B cell (primary cell): ENCODE results near the gene LRRC66. TPM values are rescaled to one million over a fixed set of nuclear protein-coding genes. Genes with fewer than 3 reads are reported as not detected.

Experiments
- ATAC-seq: fragments of 200-7000 bp; cut with Tn5 transposase; one replicate; pipeline ENCODE4 v1.10.0; 2021; ENCODE audit warnings: low read depth, mild to moderate bottlenecking, moderate number of reproducible peaks, moderate library complexity
- CTCF ChIA-PET: fragments of 350-600 bp; sonication (Branson Sonifier 250); formaldehyde crosslinking; loops from one replicate; lab custom pipeline; 2021; ENCODE audit warnings: antibody characterized with exemption, inconsistent platforms; lab: Charles Lee
- POLR2A ChIA-PET: fragments of 350-600 bp; sonication (Branson Sonifier 250); formaldehyde crosslinking; loops from one replicate; lab custom pipeline; 2021; ENCODE audit warnings: antibody characterized with exemption; lab: Charles Lee
- DNase-seq: peaks from one replicate; pipeline ENCODE4 v3.0.0; 2013
- H2AFZ ChIP-seq: 2 replicates; pipeline ENCODE4 v1.6.1; 2012; ENCODE audit warnings: mild to moderate bottlenecking, low read depth, low read length; ENCODE audit not compliant: insufficient read depth, poor library complexity, severe bottlenecking
- H3K27ac ChIP-seq, 2 donors: 1 replicate in 1 of 2; 2 replicates in 1 of 2; pipeline ENCODE4 v1.5.1; 2012 to 2013; ENCODE audit warnings: low read length in 2 of 2, mild to moderate bottlenecking in 2 of 2, moderate library complexity in 1 of 2
- H3K27me3 ChIP-seq, 4 experiments: fragments of 200-600 bp in 1 of 4; sonication (generic) in 1 of 4; replicated peaks in 1 of 4; 1 replicate in 2 of 4; 2 replicates in 2 of 4; pipeline versions ENCODE4 v1.6.1 to v1.7.0; 2013 to 2016; ENCODE audit warnings: low read length in 3 of 4, mild to moderate bottlenecking in 2 of 4, mixed read lengths in 1 of 4, moderate library complexity in 1 of 4; ENCODE audit not compliant: insufficient read depth in 4 of 4, control insufficient read depth in 3 of 4; ENCODE audit errors: control extremely low read depth in 1 of 4
- H3K36me3 ChIP-seq, 2 experiments: replicated peaks in 1 of 2; 1 replicate in 1 of 2; 2 replicates in 1 of 2; pipeline versions ENCODE4 v1.6.1 to v1.7.1; 2013; ENCODE audit warnings: low read length in 1 of 2; ENCODE audit not compliant: insufficient read depth in 2 of 2, control insufficient read depth in 1 of 2; ENCODE audit errors: control extremely low read depth in 1 of 2, extremely low read depth in 1 of 2
- H3K4me1 ChIP-seq, 2 donors: fragments of 200-600 bp in 1 of 2; sonication (generic) in 1 of 2; 1 replicate in 1 of 2; 2 replicates in 1 of 2; pipeline versions ENCODE4 v1.5.1 to v1.6.1; 2013 to 2017; ENCODE audit warnings: low read length in 2 of 2; ENCODE audit not compliant: control insufficient read depth in 2 of 2, insufficient read depth in 2 of 2
- H3K4me2 ChIP-seq: replicated peaks from 2 replicates; pipeline ENCODE3; 2012; ENCODE audit warnings: mild to moderate bottlenecking, low read depth, low read length; ENCODE audit not compliant: poor library complexity, severe bottlenecking
- H3K4me3 ChIP-seq, 5 experiments: fragments of 200-600 bp in 1 of 5; sonication (generic) in 1 of 5; 1 replicate in 3 of 5; 2 replicates in 2 of 5; pipeline versions ENCODE4 v1.5.1 to v1.7.0; 2011 to 2016; ENCODE audit warnings: low read length in 4 of 5, mild to moderate bottlenecking in 4 of 5, low read depth in 2 of 5, control low read depth in 1 of 5, moderate library complexity in 1 of 5; ENCODE audit not compliant: insufficient read depth in 1 of 5; ENCODE audit errors: control extremely low read depth in 1 of 5, extremely low read depth in 1 of 5
- H3K79me2 ChIP-seq: fragments of 200-600 bp; sonication (generic); one replicate; pipeline ENCODE4 v1.6.0; 2016; ENCODE audit warnings: low read length; ENCODE audit not compliant: control insufficient read depth, insufficient read depth
- H3K9ac ChIP-seq: fragments of 200-600 bp; sonication (generic); 2 replicates; pipeline ENCODE4 v1.6.1; 2017; ENCODE audit warnings: mild to moderate bottlenecking, low read length, moderate library complexity
- H3K9me3 ChIP-seq, 3 donors: one replicate each; pipeline versions ENCODE4 v1.6.1 to v1.7.1; 2013; ENCODE audit warnings: low read length in 2 of 3; ENCODE audit not compliant: control insufficient read depth in 2 of 3, insufficient read depth in 1 of 3; ENCODE audit errors: control extremely low read depth in 1 of 3
- H4K20me1 ChIP-seq: 2 replicates; pipeline ENCODE4 v1.6.0; 2012; ENCODE audit warnings: mild to moderate bottlenecking, low read length; ENCODE audit not compliant: insufficient read depth, control insufficient read depth, poor library complexity, severe bottlenecking
- H3K27ac Mint-ChIP-seq: one replicate; pipeline ENCODE4 v1.8.0; 2021; ENCODE audit warnings: mixed read lengths
- H3K27me3 Mint-ChIP-seq: one replicate; pipeline ENCODE4 v1.8.0; 2021; ENCODE audit warnings: mixed read lengths
- H3K4me1 Mint-ChIP-seq: one replicate; pipeline ENCODE4 v1.8.0; 2021; ENCODE audit warnings: mixed read lengths
- H3K4me3 Mint-ChIP-seq: one replicate; pipeline ENCODE4 v1.8.0; 2021; ENCODE audit warnings: mixed read lengths
- H3K9me3 Mint-ChIP-seq: one replicate; pipeline ENCODE4 v1.8.0; 2022; ENCODE audit warnings: mixed read lengths; ENCODE audit not compliant: insufficient read depth
- CTCF ChIP-seq: fragments of 200-600 bp; IDR thresholded peaks from one replicate; pipeline ENCODE4 v1.8.0; 2022; ENCODE audit warnings: antibody characterized with exemption, mild to moderate bottlenecking
- EZH2 ChIP-seq: IDR thresholded peaks from 2 replicates; pipeline ENCODE4 v1.6.1; 2012; ENCODE audit warnings: borderline replicate concordance, low read depth, mild to moderate bottlenecking, moderate library complexity, low read length; ENCODE audit not compliant: insufficient read depth, poor library complexity, severe bottlenecking
- WGBS: methylation state at CpG from one replicate; pipeline ENCODE4 v1.1.5; 2013; ENCODE audit warnings: missing lambda C conversion rate; ENCODE audit not compliant: insufficient coverage; 5-methylcytosine and 5-hydroxymethylcytosine counted together
- intact Hi-C: fragments of 100-400 bp; cut with micrococcal nuclease; formaldehyde crosslinking; loops from one replicate; pipeline ENCODE4 v1.10.0; 2022
- polyA plus RNA-seq: library from polyadenylated mRNA; depleted of rRNA; stranded (reverse); fragments of >200 nt; gene quantifications from 2 replicates; pipeline ENCODE4 v1.2.3, GENCODE V29; 2012
- total RNA-seq, 2 donors: library from RNA; stranded (reverse); fragments of 120-200 nt in 1 of 2; gene quantifications; 1 replicate in 1 of 2; 2 replicates in 1 of 2; pipeline versions ENCODE4 v1.2.3 to v1.2.4, GENCODE V29; 2013 to 2022

LRRC66 gene
- total and polyA plus RNA-seq, 2 donors (not counting 1 experiment from before 2014, with no cell fraction given) = 0.37 to 0.44 TPM

GRCh38 chr4:52010986-52011385 lies 9.2 kb downstream of the LRRC66 start:
- H3K4me1 Mint-ChIP-seq = peaks cover 2% of the 10 kb centered on the region
- H2AFZ ChIP-seq = no peak overlapping the region
- no peaks in the 10 kb centered on the region for H4K20me1 ChIP-seq
- H3K4me3 ChIP-seq = no peak overlapping the region
- no peaks in the 10 kb centered on the region for H3K9me3 ChIP-seq
- no peak for DNase-seq
- TF ChIP-seq CTCF (no peak), EZH2 (no peak)
- H3K27ac ChIP-seq = no peak overlapping the region
- H3K4me1 ChIP-seq = no peaks in the 10 kb centered on the region
- H3K27me3 ChIP-seq = no peaks in the 10 kb centered on the region
- no peaks in the 10 kb centered on the region for H3K79me2 ChIP-seq
- CTCF ChIA-PET = no interaction called here
- no peak overlapping the region for H3K4me3 Mint-ChIP-seq
- no peaks in the 10 kb centered on the region for H3K27me3 Mint-ChIP-seq
- no peak overlapping the region for H3K27ac Mint-ChIP-seq
- intact Hi-C loops = no loop called here
- H3K9me3 Mint-ChIP-seq = no peaks in the 10 kb centered on the region
- no peak overlapping the region for H3K9ac ChIP-seq
- ATAC-seq = no peak
- H3K4me2 ChIP-seq = no peak overlapping the region
- H3K36me3 ChIP-seq = no peaks in the 10 kb centered on the region
- POLR2A ChIA-PET = no interaction called here
- WGBS = no CpG with 5 or more reads among the region's 2 CpGs

- ATAC-seq (no peak), DNase-seq (no peak)
- H3K79me2 ChIP-seq = no peaks in the 10 kb centered on the region
- H3K27ac ChIP-seq = no peak overlapping the region
- no peaks in the 10 kb centered on the region for H3K27me3 Mint-ChIP-seq
- H3K4me3 Mint-ChIP-seq = no peak overlapping the region
- no peak overlapping the region for H3K4me2 ChIP-seq
- ChIA-PET CTCF (no interaction called here), POLR2A (no interaction called here)
- no peaks in the 10 kb centered on the region for H3K4me1 ChIP-seq
- H3K9me3 ChIP-seq = no peaks in the 10 kb centered on the region
- H4K20me1 ChIP-seq = no peaks in the 10 kb centered on the region
- H3K4me3 ChIP-seq = no peak overlapping the region
- intact Hi-C loops = no loop called here
- no peaks in the 10 kb centered on the region for H3K4me1 Mint-ChIP-seq
- H2AFZ ChIP-seq = no peak overlapping the region
- no peaks in the 10 kb centered on the region for H3K36me3 ChIP-seq
- H3K9me3 Mint-ChIP-seq = no peaks in the 10 kb centered on the region
- WGBS = no CpG with 5 or more reads among the region's 4 CpGs
- H3K27me3 ChIP-seq = no peaks in the 10 kb centered on the region
- no peak overlapping the region for H3K27ac Mint-ChIP-seq
- TF ChIP-seq CTCF = no peak
- no peak overlapping the region for H3K9ac ChIP-seq
These were observed 13.3 kb downstream of the LRRC66 start for GRCh38 chr4:52006887-52007286.
